OCI-LY7 (cell line): ENCODE data around the gene TBC1D8.

ENCODE experiments used
- EZH2phosphoT487 ChIP-seq: fragments of 200-600 bp; sonication (generic); IDR thresholded peaks from 2 replicates; pipeline ENCODE4 v1.6.1; 2018; ENCODE audit warnings: low read depth, borderline replicate concordance, mild to moderate bottlenecking, mixed run types, antibody characterized with exemption, low read length, moderate library complexity, mixed read lengths
- TF ChIP-seq, protein P1 (sequence below): fragments of 200-600 bp; sonication (generic); conservative IDR thresholded peaks from 2 replicates; pipeline ENCODE4 v1.5.1; 2014; ENCODE audit warnings: mild to moderate bottlenecking, antibody characterized with exemption, low read length, moderate library complexity, mixed read lengths

DNA sequence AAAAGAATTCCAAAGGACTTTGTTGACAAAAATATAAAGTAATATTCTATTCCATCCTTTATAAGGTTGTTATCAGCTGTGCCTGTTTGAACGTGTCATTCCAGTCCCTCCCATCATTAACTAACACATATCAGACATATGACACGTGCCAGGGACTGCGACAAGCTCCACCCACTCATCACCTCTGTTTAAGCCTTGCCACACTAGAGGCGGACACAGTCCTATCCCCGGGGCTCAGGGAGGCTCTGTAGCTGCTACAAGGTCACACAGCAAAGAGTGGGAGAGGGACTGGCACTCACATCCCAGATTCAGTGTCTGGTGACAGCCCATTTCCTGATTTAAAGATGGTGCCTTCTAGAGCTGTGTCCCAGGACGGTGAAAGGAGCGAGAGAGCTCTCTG lies 30.0 kb downstream of the TBC1D8 start:
- TF ChIP-seq, protein P1, sequence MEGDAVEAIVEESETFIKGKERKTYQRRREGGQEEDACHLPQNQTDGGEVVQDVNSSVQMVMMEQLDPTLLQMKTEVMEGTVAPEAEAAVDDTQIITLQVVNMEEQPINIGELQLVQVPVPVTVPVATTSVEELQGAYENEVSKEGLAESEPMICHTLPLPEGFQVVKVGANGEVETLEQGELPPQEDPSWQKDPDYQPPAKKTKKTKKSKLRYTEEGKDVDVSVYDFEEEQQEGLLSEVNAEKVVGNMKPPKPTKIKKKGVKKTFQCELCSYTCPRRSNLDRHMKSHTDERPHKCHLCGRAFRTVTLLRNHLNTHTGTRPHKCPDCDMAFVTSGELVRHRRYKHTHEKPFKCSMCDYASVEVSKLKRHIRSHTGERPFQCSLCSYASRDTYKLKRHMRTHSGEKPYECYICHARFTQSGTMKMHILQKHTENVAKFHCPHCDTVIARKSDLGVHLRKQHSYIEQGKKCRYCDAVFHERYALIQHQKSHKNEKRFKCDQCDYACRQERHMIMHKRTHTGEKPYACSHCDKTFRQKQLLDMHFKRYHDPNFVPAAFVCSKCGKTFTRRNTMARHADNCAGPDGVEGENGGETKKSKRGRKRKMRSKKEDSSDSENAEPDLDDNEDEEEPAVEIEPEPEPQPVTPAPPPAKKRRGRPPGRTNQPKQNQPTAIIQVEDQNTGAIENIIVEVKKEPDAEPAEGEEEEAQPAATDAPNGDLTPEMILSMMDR, result no peak
- no peak for TF ChIP-seq EZH2phosphoT487
